ENCODE measurements around the gene CCDC57.

The CCDC57 gene

GRCh38 chr17:82056729-82057621 lies 155.7 kb downstream of the CCDC57 start:
- peak; percentile 56 for TF ChIP-seq POLR2AphosphoS5 (IDR thresholded peaks at IDR 0.05; ENCODE audit: low read depth, low read length)
- TF ChIP-seq TAF1 (IDR thresholded peaks at IDR 0.05; ENCODE audit: borderline replicate concordance, insufficient read depth, low read length): no peak

GRCh38 chr17:82055965-82056728 lies 156.5 kb downstream of the CCDC57 start:
- TF ChIP-seq FOXP2 (optimal IDR thresholded peaks at IDR 0.05; ENCODE audit: borderline replicate concordance, extremely low read depth, extremely low read length, insufficient read depth): no peak
- no peak for TF ChIP-seq TAF1 (IDR thresholded peaks at IDR 0.05; ENCODE audit: borderline replicate concordance, insufficient read depth, low read length)
- TF ChIP-seq REST (IDR thresholded peaks at IDR 0.05; ENCODE audit: insufficient read depth in 1 of 2, low read depth in 2 of 2, low read length in 2 of 2): no peak
- TF ChIP-seq POLR2AphosphoS5 (IDR thresholded peaks at IDR 0.05; ENCODE audit: low read depth, low read length): no peak
- TF ChIP-seq SIN3A (IDR thresholded peaks at IDR 0.05; ENCODE audit: borderline replicate concordance, insufficient read depth, low read length): no peak

GRCh38 chr17:82055023-82055964 lies 157.3 kb downstream of the CCDC57 start:
- TF ChIP-seq TAF1 (IDR thresholded peaks at IDR 0.05; ENCODE audit: borderline replicate concordance, insufficient read depth, low read length): no peak
- TF ChIP-seq FOXP2 (optimal IDR thresholded peaks at IDR 0.05; ENCODE audit: borderline replicate concordance, extremely low read depth, extremely low read length, insufficient read depth): no peak
- no peak for TF ChIP-seq REST (IDR thresholded peaks at IDR 0.05; ENCODE audit: insufficient read depth in 1 of 2, low read depth in 2 of 2, low read length in 2 of 2)
- no peak for TF ChIP-seq POLR2AphosphoS5 (IDR thresholded peaks at IDR 0.05; ENCODE audit: low read depth, low read length)
- no peak for TF ChIP-seq SIN3A (IDR thresholded peaks at IDR 0.05; ENCODE audit: borderline replicate concordance, insufficient read depth, low read length)

- TF ChIP-seq POLR2AphosphoS5 (IDR thresholded peaks at IDR 0.05; ENCODE audit: low read depth, low read length): no peak
- no peak for TF ChIP-seq REST (IDR thresholded peaks at IDR 0.05; ENCODE audit: insufficient read depth in 1 of 2, low read depth in 2 of 2, low read length in 2 of 2)
Observed at GRCh38 chr17:82054351-82055022, 158.2 kb downstream of the CCDC57 start.

Data from PFSK-1 (cell line).